ENCODE results near the gene MYRIP. TPM values are rescaled to one million over a fixed set of nuclear protein-coding genes. Genes with fewer than 3 reads are reported as not detected.

MYRIP gene
- total RNA-seq, 1 experiment from 2014 or later = 0.44 TPM

DNA sequence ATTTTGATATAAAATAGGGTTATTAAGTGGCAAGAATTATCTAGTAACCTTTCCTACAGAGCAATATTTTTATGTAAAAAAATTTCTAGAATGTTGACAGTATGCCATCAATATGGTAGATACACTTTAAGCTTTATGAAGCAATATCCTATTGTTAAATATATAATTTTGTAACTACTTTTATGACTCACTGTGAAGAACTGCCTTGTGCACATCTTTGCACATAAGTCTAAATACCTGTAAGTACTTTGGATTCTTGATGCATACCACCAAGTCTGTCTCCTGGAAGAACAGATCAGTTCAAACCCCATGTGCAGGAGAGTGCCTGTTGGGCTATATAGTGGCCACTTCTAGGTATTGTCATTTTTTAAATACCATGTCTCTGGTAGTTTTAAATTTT is 294.4 kb downstream of the MYRIP start:
- no peaks in the 10 kb centered on the region for H3K79me2 ChIP-seq (ENCODE audit: insufficient read depth, low read length)
- H2AFZ ChIP-seq (ENCODE audit: low read depth, low read length, poor library complexity, severe bottlenecking) = no peak overlapping the region
- no TSS peak for BruUV-seq (replicated peaks)
- RAD21 ChIA-PET (ENCODE audit: low non-redundant PET in 1 of 2, low total read pairs in 2 of 2, uncharacterized antibody in 2 of 2, unreplicated experiment in 2 of 2) = no interaction called here
- no peaks in the 10 kb centered on the region for H3K9me2 ChIP-seq (ENCODE audit: insufficient read depth)
- no peak for TF ChIP-seq EGR1 (IDR thresholded peaks at IDR 0.05; ENCODE audit: low read depth)
- TF ChIP-seq CBX3 (IDR thresholded peaks at IDR 0.05; ENCODE audit: low read depth) = no peak
- no peak for TF ChIP-seq SP1 (IDR thresholded peaks at IDR 0.05; ENCODE audit: low read depth)
- no peak for TF ChIP-seq ELF1 (IDR thresholded peaks at IDR 0.05; ENCODE audit: borderline replicate concordance, low read depth)
- TF ChIP-seq, protein P1, sequence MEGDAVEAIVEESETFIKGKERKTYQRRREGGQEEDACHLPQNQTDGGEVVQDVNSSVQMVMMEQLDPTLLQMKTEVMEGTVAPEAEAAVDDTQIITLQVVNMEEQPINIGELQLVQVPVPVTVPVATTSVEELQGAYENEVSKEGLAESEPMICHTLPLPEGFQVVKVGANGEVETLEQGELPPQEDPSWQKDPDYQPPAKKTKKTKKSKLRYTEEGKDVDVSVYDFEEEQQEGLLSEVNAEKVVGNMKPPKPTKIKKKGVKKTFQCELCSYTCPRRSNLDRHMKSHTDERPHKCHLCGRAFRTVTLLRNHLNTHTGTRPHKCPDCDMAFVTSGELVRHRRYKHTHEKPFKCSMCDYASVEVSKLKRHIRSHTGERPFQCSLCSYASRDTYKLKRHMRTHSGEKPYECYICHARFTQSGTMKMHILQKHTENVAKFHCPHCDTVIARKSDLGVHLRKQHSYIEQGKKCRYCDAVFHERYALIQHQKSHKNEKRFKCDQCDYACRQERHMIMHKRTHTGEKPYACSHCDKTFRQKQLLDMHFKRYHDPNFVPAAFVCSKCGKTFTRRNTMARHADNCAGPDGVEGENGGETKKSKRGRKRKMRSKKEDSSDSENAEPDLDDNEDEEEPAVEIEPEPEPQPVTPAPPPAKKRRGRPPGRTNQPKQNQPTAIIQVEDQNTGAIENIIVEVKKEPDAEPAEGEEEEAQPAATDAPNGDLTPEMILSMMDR (IDR thresholded peaks at IDR 0.05 in 2 of 3, conservative IDR thresholded peaks at IDR 0.05 in 1 of 3; ENCODE audit: borderline replicate concordance in 1 of 3, insufficient read depth in 1 of 3, low read depth in 2 of 3, low read length in 2 of 3) = no peak
- no peak for TF ChIP-seq CEBPB (IDR thresholded peaks at IDR 0.05; ENCODE audit: low read depth)
- no peak for TF ChIP-seq SIN3A (IDR thresholded peaks at IDR 0.05; ENCODE audit: low read depth)
- TF ChIP-seq, protein P2, sequence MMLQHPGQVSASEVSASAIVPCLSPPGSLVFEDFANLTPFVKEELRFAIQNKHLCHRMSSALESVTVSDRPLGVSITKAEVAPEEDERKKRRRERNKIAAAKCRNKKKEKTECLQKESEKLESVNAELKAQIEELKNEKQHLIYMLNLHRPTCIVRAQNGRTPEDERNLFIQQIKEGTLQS (IDR thresholded peaks at IDR 0.05) = no peak
- no peak for TF ChIP-seq JUND (IDR thresholded peaks at IDR 0.05)
- no peak for TF ChIP-seq EZH2phosphoT487 (IDR thresholded peaks at IDR 0.05; ENCODE audit: borderline replicate concordance)
- TF ChIP-seq, protein P3, sequence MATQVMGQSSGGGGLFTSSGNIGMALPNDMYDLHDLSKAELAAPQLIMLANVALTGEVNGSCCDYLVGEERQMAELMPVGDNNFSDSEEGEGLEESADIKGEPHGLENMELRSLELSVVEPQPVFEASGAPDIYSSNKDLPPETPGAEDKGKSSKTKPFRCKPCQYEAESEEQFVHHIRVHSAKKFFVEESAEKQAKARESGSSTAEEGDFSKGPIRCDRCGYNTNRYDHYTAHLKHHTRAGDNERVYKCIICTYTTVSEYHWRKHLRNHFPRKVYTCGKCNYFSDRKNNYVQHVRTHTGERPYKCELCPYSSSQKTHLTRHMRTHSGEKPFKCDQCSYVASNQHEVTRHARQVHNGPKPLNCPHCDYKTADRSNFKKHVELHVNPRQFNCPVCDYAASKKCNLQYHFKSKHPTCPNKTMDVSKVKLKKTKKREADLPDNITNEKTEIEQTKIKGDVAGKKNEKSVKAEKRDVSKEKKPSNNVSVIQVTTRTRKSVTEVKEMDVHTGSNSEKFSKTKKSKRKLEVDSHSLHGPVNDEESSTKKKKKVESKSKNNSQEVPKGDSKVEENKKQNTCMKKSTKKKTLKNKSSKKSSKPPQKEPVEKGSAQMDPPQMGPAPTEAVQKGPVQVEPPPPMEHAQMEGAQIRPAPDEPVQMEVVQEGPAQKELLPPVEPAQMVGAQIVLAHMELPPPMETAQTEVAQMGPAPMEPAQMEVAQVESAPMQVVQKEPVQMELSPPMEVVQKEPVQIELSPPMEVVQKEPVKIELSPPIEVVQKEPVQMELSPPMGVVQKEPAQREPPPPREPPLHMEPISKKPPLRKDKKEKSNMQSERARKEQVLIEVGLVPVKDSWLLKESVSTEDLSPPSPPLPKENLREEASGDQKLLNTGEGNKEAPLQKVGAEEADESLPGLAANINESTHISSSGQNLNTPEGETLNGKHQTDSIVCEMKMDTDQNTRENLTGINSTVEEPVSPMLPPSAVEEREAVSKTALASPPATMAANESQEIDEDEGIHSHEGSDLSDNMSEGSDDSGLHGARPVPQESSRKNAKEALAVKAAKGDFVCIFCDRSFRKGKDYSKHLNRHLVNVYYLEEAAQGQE (IDR thresholded peaks at IDR 0.05; ENCODE audit: low read depth) = no peak
- TF ChIP-seq FOSL1 (IDR thresholded peaks at IDR 0.05; ENCODE audit: low read depth) = no peak
- ATAC-seq (no peak), DNase-seq (ENCODE audit: low read depth, low spot score) (no peak)
- no peak overlapping the region for H3K4me2 ChIP-seq (ENCODE audit: low read length)
- H3K4me3 ChIP-seq (replicated peaks in 1 of 2; ENCODE audit: low read depth in 1 of 2, low read length in 2 of 2) = no peak overlapping the region
- intact Hi-C loops (cut with micrococcal nuclease) = no loop called here
- H4K20me1 ChIP-seq (ENCODE audit: insufficient read depth) = no peaks in the 10 kb centered on the region
- no peaks in the 10 kb centered on the region for H3K36me3 ChIP-seq (ENCODE audit: control insufficient read depth in 1 of 2, insufficient read depth in 2 of 2, low read length in 2 of 2)
- H3K9me3 ChIP-seq (ENCODE audit: control insufficient read depth in 1 of 2, insufficient read depth in 1 of 2, low read depth in 1 of 2, low read length in 2 of 2) = no peaks in the 10 kb centered on the region
- no peak overlapping the region for H3K9ac ChIP-seq (ENCODE audit: low read length)
- POLR2A ChIA-PET = no interaction called here
- H3K4me1 ChIP-seq (ENCODE audit: control insufficient read depth in 1 of 2, insufficient read depth in 2 of 2, low read length in 2 of 2) = no peaks in the 10 kb centered on the region
- no peaks in the 10 kb centered on the region; the same call in 1 of the 2 replicates for H3K27me3 ChIP-seq (ENCODE audit: insufficient read depth, low read length)
- no peak overlapping the region for H3K27ac ChIP-seq (ENCODE audit: low read depth, low read length)
- CTCF ChIA-PET = no interaction called here

Measured in HCT116 (cell line).